Smooth muscle cell of the coronary artery (primary cell): ENCODE data around the gene CRLF3. TPM values are rescaled to one million over a fixed set of nuclear protein-coding genes. Genes with fewer than 3 reads are reported as not detected.

ENCODE experiments used
- total RNA-seq: library from RNA; depleted of rRNA; stranded (reverse); fragments of >200 nt; gene quantifications from 2 replicates; pipeline ENCODE4 v1.2.3, GENCODE V29; 2014; ENCODE audit warnings: low replicate concordance

Gene CRLF3
- 8.9 and 9.8 TPM in 2 replicates for total RNA-seq

GRCh38 chr17:30824356-30825145, at the start of gene CRLF3:
Gene CRLF3 (minus strand): TSS chr17:30824692. CDS start chr17:30824651, 41 bp downstream.

GRCh38 chr17:30831663-30832437, 7.4 kb upstream of the CRLF3 start, which contains the start of gene ATAD5:
Gene ATAD5 (plus strand): TSS chr17:30831966. CDS start chr17:30832348, 382 bp downstream.

Other genes with a start within 250 kb of the CRLF3 start
- gene ATAD5, start 7.3 kb upstream of the CRLF3 start, total RNA-seq: 0.23 and 0.83 TPM in 2 replicates
- gene TEFM, start 81.5 kb upstream of the CRLF3 start, total RNA-seq: 5.1 and 8.8 TPM in 2 replicates
- gene ADAP2, start 97.3 kb upstream of the CRLF3 start, total RNA-seq: 0.30 and 2.0 TPM in 2 replicates
- gene RNF135, start 146.3 kb upstream of the CRLF3 start, total RNA-seq: 5.4 and 6.3 TPM in 2 replicates